Endothelial cell of umbilical vein (primary cell): ENCODE data around the gene CA6. TPM values are rescaled to one million over a fixed set of nuclear protein-coding genes. Genes with fewer than 3 reads are reported as not detected.

ENCODE experiments used
- BruUV-seq: library from RNA; stranded (reverse); fragments of 400-500 nt; replicated peaks from 2 replicates; lab custom pipeline; 2021; lab: Mats Ljungman, UMichigan
- CTCF ChIA-PET: fragments of 300-600, 350-600 bp; sonication (Branson Sonifier 250); formaldehyde crosslinking; loops from one replicate; lab custom pipeline; 2021; ENCODE audit warnings: antibody characterized with exemption, inconsistent platforms; lab: Charles Lee
- POLR2A ChIA-PET: fragments of 300-600, 350-600 bp; sonication (Branson Sonifier 250); formaldehyde crosslinking; loops from one replicate; lab custom pipeline; 2021; ENCODE audit warnings: antibody characterized with exemption, inconsistent platforms; lab: Charles Lee
- DNase-seq: peaks from one replicate; pipeline ENCODE4 v3.0.0-alpha.2; 2011; ENCODE audit warnings: low read depth, low spot score
- FAIRE-seq: peaks from 2 replicates; lab custom pipeline; 2011; peaks lifted over from hg19 to GRCh38; lab: Jason Lieb, UNC
- H2AFZ ChIP-seq: 2 replicates; pipeline ENCODE4 v1.6.0; 2012; ENCODE audit warnings: low read depth, low read length, control low read depth, inconsistent platforms
- H3K27ac ChIP-seq: 2 replicates; pipeline ENCODE4 v1.5.1; 2011; ENCODE audit warnings: low read depth, mild to moderate bottlenecking, control low read depth, low read length, moderate library complexity; ENCODE audit not compliant: insufficient read depth
- H3K27me3 ChIP-seq, 2 experiments: 2 replicates each; pipeline versions ENCODE4 v1.6.0 to v1.6.1; 2011; ENCODE audit warnings: low read length in 2 of 2, mixed read lengths in 1 of 2; ENCODE audit not compliant: control insufficient read depth in 2 of 2, insufficient read depth in 2 of 2
- H3K36me3 ChIP-seq, 2 experiments: 2 replicates in 1 of 2; 3 replicates in 1 of 2; pipeline ENCODE4 v1.5.1; 2011; ENCODE audit warnings: low read length in 2 of 2, mild to moderate bottlenecking in 1 of 2, moderate library complexity in 1 of 2; ENCODE audit not compliant: control insufficient read depth in 2 of 2, insufficient read depth in 2 of 2; ENCODE audit errors: extremely low read depth in 1 of 2
- H3K4me1 ChIP-seq: 3 replicates; pipeline ENCODE4 v1.5.1; 2011; ENCODE audit warnings: mild to moderate bottlenecking, low read length; ENCODE audit not compliant: control insufficient read depth, insufficient read depth; ENCODE audit errors: extremely low read depth
- H3K4me2 ChIP-seq: 2 replicates; pipeline ENCODE4 v1.6.1; 2011; ENCODE audit warnings: low read length, control low read depth, mixed read lengths; ENCODE audit not compliant: insufficient read depth
- H3K4me3 ChIP-seq, 3 experiments: fragments of 200-600 bp in 1 of 3; sonication (generic), shearing (Covaris generic) in 1 of 3; replicated peaks in 1 of 3; 2 replicates each; pipeline ENCODE4 v1.5.1; 2011 to 2016; ENCODE audit warnings: control low read depth in 3 of 3, low read length in 3 of 3, mild to moderate bottlenecking in 2 of 3, inconsistent platforms in 1 of 3, low read depth in 1 of 3, moderate library complexity in 1 of 3; ENCODE audit not compliant: insufficient read depth in 1 of 3
- H3K79me2 ChIP-seq: 2 replicates; pipeline ENCODE4 v1.6.0; 2012; ENCODE audit warnings: low read length, inconsistent platforms; ENCODE audit not compliant: control insufficient read depth, insufficient read depth
- H3K9ac ChIP-seq: replicated peaks from 2 replicates; pipeline ENCODE3; 2011; ENCODE audit warnings: low read length, control low read depth; ENCODE audit not compliant: insufficient read depth; ENCODE audit errors: extremely low read depth
- H3K9me1 ChIP-seq: replicated peaks from 3 replicates; pipeline ENCODE4 v1.6.0; 2011; ENCODE audit warnings: mild to moderate bottlenecking, low read length; ENCODE audit not compliant: control insufficient read depth, insufficient read depth; ENCODE audit errors: extremely low read depth
- H3K9me3 ChIP-seq: replicated peaks from 2 replicates; pipeline ENCODE4 v1.5.1; 2012; ENCODE audit warnings: low read length, inconsistent platforms; ENCODE audit not compliant: control insufficient read depth, insufficient read depth
- H4K20me1 ChIP-seq: replicated peaks from 2 replicates; pipeline ENCODE3; 2011; ENCODE audit warnings: mild to moderate bottlenecking, low read length; ENCODE audit not compliant: control insufficient read depth, insufficient read depth; ENCODE audit errors: extremely low read depth
- EZH2 ChIP-seq: IDR thresholded peaks from 2 replicates; pipeline ENCODE4 v1.6.1; 2012; ENCODE audit warnings: borderline replicate concordance, low read depth, mild to moderate bottlenecking, moderate library complexity, low read length, inconsistent platforms; ENCODE audit not compliant: severe bottlenecking
- FOS ChIP-seq: IDR thresholded peaks from 2 replicates; pipeline ENCODE4 v1.6.1; 2011; ENCODE audit warnings: mild to moderate bottlenecking, low read length, moderate library complexity, borderline replicate concordance; ENCODE audit not compliant: insufficient read depth
- GATA2 ChIP-seq: IDR thresholded peaks from 2 replicates; pipeline ENCODE4 v1.7.0; 2011; ENCODE audit warnings: low read depth, mild to moderate bottlenecking, moderate library complexity, mixed read lengths, low read length; ENCODE audit not compliant: insufficient read length, insufficient read depth
- JUN ChIP-seq: IDR thresholded peaks from 2 replicates; pipeline ENCODE4 v1.6.1; 2011; ENCODE audit warnings: borderline replicate concordance, low read depth; ENCODE audit not compliant: insufficient read length, insufficient read depth
- MYC ChIP-seq: IDR thresholded peaks from one replicate; pipeline ENCODE4 v1.6.1; 2011; ENCODE audit warnings: mild to moderate bottlenecking, low read depth, low read length
- POLR2A ChIP-seq: IDR thresholded peaks from 2 replicates; pipeline ENCODE4 v1.6.1; 2012; ENCODE audit warnings: low read depth, mild to moderate bottlenecking, control low read depth, low read length
- POLR2AphosphoS5 ChIP-seq: IDR thresholded peaks from 2 replicates; pipeline ENCODE4 v1.6.1; 2012; ENCODE audit warnings: low read depth, mild to moderate bottlenecking, control low read depth, low read length, moderate library complexity; ENCODE audit not compliant: insufficient read depth
- dilution Hi-C: fragments of 300-500 bp; cut with MboI; formaldehyde crosslinking; loops from one replicate; pipeline ENCODE4 v1.15.0; 2019; ENCODE audit warnings: low sequenced_read_pairs; ENCODE audit not compliant: extremely low pct_ligation_motif_present
- intact Hi-C: fragments of 100-400 bp; cut with micrococcal nuclease; formaldehyde crosslinking; loops from one replicate; pipeline ENCODE4 v1.10.0; 2022
- polyA plus RNA-seq, 4 experiments: library from polyadenylated mRNA; depleted of rRNA in 3 of 4; stranded (reverse) in 3 of 4; unstranded in 1 of 4; fragments of >200 nt; gene quantifications; 2 replicates each; pipeline versions ENCODE4 v1.2.1 to v1.2.3, GENCODE V29; 2011 to 2012; ENCODE audit warnings: missing spikeins in 1 of 4
- total RNA-seq: library from RNA; stranded (reverse); gene quantifications from 2 replicates; pipeline ENCODE4 v1.2.3, GENCODE V29; 2021
- TF ChIP-seq, protein P1 (sequence below): IDR thresholded peaks from 2 replicates; pipeline ENCODE4 v1.6.1; 2011; ENCODE audit not compliant: insufficient read depth, insufficient read length
- TF ChIP-seq, protein P2 (sequence below), 2 donors: IDR thresholded peaks; 1 replicate in 1 of 2; 2 replicates in 1 of 2; pipeline ENCODE4 v1.5.1; 2011; ENCODE audit warnings: low read length in 2 of 2, mild to moderate bottlenecking in 2 of 2, moderate library complexity in 2 of 2, control low read depth in 1 of 2, inconsistent platforms in 1 of 2, low read depth in 1 of 2; ENCODE audit not compliant: insufficient read depth in 1 of 2; ENCODE audit errors: extremely low read depth in 1 of 2

The CA6 gene
- total and polyA plus RNA-seq, 2 donors (not counting 3 experiments of a cell fraction or from before 2014, with no cell fraction given), result not detected

DNA sequence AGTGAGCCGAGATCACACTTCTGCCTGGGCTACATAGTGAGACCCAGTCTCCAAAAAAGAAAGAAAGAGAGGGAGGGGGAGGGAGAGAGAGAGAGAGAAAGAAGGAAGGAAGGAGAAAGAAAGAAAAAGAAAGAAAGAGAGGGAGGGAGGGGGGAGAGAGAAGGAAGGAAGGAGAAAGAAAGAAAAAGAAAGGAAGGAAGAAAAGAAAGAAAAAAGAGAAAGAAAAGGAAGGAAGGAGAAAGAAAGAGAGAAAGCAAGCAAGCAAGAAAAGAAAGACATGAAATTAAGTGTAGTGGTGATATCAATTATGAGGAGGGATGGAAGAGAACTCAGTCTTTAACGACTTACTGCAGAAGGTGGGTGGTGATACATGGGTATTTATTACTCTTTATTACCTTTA lies 38.5 kb downstream of the CA6 start:
- Histone ChIP-seq H3K9me3 (no peaks in the 10 kb centered on the region), H3K4me3 (no peak overlapping the region), H3K9ac (no peak overlapping the region), H3K36me3 (no peaks in the 10 kb centered on the region), H4K20me1 (no peaks in the 10 kb centered on the region), H3K27ac (no peak overlapping the region), H3K9me1 (no peaks in the 10 kb centered on the region), H3K4me2 (no peak overlapping the region), H3K4me1 (peaks cover 16% of the 10 kb centered on the region), H3K79me2 (no peaks in the 10 kb centered on the region), H2AFZ (no peak overlapping the region), H3K27me3 (no peaks in the 10 kb centered on the region)
- DNase-seq (no peak), FAIRE-seq (no peak)
- TF ChIP-seq FOS (no peak), JUN (no peak)
- TF ChIP-seq, protein P1, sequence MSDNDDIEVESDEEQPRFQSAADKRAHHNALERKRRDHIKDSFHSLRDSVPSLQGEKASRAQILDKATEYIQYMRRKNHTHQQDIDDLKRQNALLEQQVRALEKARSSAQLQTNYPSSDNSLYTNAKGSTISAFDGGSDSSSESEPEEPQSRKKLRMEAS, result no peak
- dilution Hi-C loops, result no loop called here
- intact Hi-C loops, result no loop called here
- ChIA-PET CTCF (interaction anchor here (0.6 to 8.7 kb wide), 4 partner anchors 20 to 1953 kb away, joined by 3 to 119 read pairs (median 6); no protein-coding TSS in a partner anchor), POLR2A (interaction anchor here (0.6 kb wide), 1 partner anchor 69 kb away, joined by 3 read pairs; no protein-coding TSS in a partner anchor)
- no TSS peak for BruUV-seq

DNA sequence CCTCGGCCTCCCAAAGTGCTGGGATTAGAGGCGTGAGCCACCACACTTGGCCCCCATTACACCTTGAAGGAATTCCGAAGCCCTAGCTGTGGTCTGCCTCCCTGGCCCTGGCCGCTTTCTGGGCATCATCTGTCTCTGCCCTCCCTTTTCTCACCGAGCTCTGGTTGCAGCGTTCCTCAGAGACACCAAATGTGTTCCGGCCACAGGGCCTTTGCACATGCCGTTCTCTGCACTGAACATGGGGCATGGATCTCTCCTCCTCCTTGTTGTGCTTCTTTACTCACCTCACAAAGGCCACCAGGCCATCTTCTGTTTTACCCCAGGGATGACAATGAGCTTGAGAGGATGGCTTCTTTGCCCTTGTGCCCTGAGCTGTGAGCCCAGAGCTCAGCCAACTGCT lies 39.3 kb downstream of the CA6 start:
- intact Hi-C loops, result no loop called here
- Histone ChIP-seq H3K4me2 (no peak overlapping the region), H3K9ac (no peak overlapping the region), H3K4me1 (peaks cover 16% of the 10 kb centered on the region), H3K4me3 (no peak overlapping the region), H3K36me3 (no peaks in the 10 kb centered on the region), H3K9me3 (no peaks in the 10 kb centered on the region), H3K79me2 (no peaks in the 10 kb centered on the region), H3K27me3 (no peaks in the 10 kb centered on the region), H3K9me1 (no peaks in the 10 kb centered on the region), H3K27ac (peak overlapping the region; percentile 67), H2AFZ (no peak overlapping the region), H4K20me1 (no peaks in the 10 kb centered on the region)
- ChIA-PET CTCF (interaction anchor here (1.7 to 8.7 kb wide), 6 partner anchors 14 to 66 kb away, joined by 7 to 119 read pairs (median 36); no protein-coding TSS in a partner anchor), POLR2A (no interaction called here)
- TF ChIP-seq EZH2, result no peak
- TF ChIP-seq POLR2AphosphoS5, result no peak
- TF ChIP-seq POLR2A, result no peak
- TF ChIP-seq MYC, result no peak
- TF ChIP-seq, protein P2, sequence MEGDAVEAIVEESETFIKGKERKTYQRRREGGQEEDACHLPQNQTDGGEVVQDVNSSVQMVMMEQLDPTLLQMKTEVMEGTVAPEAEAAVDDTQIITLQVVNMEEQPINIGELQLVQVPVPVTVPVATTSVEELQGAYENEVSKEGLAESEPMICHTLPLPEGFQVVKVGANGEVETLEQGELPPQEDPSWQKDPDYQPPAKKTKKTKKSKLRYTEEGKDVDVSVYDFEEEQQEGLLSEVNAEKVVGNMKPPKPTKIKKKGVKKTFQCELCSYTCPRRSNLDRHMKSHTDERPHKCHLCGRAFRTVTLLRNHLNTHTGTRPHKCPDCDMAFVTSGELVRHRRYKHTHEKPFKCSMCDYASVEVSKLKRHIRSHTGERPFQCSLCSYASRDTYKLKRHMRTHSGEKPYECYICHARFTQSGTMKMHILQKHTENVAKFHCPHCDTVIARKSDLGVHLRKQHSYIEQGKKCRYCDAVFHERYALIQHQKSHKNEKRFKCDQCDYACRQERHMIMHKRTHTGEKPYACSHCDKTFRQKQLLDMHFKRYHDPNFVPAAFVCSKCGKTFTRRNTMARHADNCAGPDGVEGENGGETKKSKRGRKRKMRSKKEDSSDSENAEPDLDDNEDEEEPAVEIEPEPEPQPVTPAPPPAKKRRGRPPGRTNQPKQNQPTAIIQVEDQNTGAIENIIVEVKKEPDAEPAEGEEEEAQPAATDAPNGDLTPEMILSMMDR (IDR thresholded peaks at IDR 0.05; ENCODE audit: extremely low read depth in 1 of 2, insufficient read depth in 1 of 2, low read depth in 1 of 2, low read length in 2 of 2), result no peak
- TF ChIP-seq, protein P1, result no peak
- TF ChIP-seq GATA2, result no peak
- no peak for TF ChIP-seq JUN
- no peak for TF ChIP-seq FOS
- FAIRE-seq (no peak), DNase-seq (no peak)
- BruUV-seq, result no TSS peak
- dilution Hi-C loops, result no loop called here
